ENCODE results near the gene UBAC2.

Gene UBAC2

GRCh38 chr13:99421758-99422585, 221.3 kb downstream of the UBAC2 start:
- no peak for DNase-seq

DNA sequence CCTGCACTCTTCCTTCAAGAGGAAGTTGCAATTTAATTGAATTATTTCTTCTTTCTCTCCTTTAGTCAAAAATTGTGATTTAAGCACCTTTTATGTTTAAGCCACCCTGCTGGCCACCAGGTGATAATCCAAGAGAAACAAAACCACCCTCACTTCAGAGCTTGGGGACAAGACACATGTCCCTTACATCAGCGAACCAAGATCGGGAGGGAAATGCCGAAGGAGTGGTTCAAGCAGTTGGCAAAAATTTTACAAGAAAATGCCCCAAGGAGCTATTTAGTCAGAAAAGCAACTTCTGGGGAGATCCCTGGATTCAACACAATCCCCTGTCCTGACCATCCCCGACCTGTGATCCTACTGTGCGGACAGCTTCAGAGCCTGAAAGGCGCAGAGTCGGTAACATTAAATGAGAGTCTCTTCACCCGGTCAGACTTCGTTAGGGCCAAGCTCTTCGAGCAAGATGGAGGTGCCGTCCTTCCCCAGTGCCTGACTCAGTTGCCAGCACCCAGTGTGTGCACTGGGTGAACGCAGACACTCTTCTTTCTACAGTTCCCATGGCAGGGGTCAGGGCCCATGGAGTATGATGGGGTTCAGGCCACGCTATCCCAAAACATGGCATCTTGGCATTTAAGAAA, 222.0 kb downstream of the UBAC2 start:
- DNase-seq, result no peak

DNA sequence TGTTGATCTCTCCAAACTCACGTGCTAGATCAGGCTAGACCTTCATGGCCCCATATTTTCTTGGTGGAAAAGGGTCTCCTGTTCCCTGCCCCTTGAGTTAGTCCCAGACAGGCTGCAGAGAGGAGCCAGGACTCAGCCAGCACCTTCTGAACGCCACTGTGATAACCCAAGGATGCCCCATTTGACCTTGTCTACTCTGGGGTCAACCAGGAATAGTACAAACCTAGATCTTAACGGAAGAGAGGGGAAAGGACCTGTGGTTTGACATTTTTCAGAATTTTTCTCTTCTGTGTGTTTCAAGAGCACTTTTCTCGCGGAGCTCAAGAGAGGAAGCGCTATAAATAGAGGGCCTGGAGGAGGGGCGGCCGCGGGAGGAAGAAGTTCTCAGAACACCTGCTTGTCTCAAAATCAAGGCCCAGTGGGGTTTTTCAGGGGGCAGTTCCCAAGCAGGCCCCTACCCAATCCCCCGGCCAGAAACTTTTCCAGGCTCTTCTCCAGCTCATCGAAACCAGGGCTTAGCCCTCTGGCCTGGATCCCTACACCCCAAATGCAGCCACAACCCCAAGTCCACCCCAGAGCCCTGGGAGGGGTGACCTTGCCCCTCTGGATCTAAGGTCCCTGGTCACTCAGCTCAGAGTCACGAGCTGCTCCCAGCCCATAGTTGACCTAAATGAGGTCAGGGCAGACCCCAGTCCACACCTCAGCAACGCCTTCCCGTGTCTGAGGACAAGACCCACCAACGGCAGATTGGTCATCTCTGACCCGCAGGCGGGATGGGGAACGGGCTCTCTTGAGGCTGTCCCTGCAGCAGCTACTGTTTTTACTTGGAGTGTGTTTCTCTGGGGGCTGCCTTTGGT, 225.1 kb downstream of the UBAC2 start:
- no peak for DNase-seq

DNA sequence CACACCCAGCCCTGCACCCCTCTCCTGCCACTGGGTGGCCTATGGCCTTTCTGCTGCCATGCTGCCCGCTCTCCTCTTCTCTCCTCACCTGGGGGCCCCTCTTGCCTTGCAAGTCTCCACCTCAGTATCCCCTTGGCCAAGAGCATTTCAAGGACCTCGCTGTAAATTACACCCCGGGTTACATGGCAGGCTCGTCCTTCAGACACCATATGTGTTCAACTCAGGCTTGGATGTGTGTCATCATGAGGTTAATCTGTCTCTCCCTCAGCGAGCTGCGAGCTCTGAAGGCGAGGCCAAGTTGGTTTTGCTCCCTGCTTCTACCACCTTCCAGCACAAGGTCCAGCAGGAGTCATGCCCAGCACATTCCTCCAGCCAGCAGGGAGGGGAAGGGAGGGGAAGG, 225.8 kb downstream of the UBAC2 start:
- no peak for DNase-seq

DNA sequence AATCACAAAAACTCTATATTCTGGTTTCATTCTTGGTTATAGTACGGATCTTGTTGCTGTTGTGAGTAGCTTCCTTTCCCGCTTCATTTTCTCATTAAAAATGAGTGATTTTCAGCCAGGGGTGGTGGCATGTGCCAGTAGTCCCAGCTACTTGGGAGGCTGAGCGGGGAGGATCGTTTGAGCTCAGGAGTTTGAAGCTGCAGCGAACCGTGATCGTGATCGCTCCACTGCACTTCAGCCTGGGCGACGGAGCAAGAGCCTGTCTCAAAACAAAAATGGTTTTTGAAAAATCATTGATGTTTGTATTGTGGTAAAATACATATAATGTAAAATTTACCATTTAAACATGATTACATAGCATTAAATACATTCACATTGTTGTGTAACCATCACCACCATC, 229.0 kb downstream of the UBAC2 start:
- no peak for DNase-seq

GRCh38 chr13:99431927-99432608, 231.4 kb downstream of the UBAC2 start:
- no peak for DNase-seq

DNA sequence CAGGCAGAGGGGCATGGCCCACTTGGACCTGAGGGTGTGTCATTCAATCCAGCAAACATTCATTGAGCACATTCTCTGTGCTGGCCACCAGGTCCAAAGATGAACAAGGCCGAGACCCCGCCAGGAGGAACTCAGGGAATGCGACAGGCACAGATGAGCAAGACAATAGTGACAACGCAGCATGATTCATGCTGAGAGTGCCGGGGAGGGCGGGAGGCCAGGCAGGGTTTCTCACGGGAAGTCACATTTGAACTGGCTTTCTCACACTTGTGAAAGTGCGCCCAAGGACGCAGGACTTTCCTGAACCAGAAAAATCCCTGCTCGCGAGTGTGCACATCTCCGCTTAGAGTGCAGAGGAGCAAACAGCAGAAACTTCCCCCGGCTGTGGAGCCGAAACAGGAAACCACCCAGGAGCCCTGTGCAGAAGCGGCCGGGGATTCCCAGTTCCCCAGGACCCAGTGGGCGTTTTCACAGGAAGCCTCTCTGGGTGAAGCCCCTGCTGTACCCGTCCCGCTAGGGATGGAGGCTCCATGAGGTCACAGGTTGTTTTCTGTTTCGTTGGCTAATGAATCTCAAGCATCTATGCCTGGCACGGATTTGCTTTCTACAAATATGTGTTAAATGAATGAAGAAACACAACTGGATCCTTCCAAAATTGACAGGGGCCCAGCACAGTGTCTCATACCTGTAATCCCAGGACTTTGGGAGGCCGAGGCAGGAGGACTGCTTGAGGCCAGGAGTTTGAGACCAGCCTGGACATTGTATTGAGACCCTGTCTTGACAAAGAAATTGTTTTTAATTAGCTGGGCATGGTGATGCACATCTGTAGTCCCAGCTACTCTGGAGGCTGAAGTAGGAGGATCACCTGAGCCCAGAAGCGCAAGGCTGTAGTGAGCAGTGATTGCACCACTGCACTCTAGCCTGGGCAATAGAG, 232.2 kb downstream of the UBAC2 start:
- DNase-seq, result peak; percentile 72

DNA sequence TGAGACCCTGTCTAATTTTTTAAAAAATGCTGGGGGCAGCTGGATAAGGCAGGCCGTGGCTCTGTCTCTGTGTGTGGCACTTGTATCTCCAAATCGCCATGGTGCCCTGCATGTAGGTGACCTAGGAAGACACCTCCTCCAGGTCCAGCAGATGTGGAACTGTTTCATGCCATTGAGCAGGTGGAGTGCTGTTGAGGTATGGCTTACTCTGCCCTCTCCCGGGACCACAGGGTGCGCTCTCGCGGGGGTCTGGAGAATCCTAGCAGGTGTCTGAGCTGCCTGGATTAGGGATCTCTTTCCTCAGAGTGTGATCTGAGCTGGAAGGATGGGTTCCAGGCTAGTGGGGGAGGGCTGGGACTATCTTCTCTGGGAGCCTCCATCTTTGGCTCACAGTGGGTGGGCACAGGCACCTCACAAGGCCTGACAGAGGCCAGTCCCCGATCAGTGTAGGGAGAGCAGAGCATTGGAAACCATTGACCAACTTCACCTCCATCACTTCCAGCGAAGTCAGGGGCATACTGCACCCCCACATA, 233.0 kb downstream of the UBAC2 start:
- no peak for DNase-seq

DNA sequence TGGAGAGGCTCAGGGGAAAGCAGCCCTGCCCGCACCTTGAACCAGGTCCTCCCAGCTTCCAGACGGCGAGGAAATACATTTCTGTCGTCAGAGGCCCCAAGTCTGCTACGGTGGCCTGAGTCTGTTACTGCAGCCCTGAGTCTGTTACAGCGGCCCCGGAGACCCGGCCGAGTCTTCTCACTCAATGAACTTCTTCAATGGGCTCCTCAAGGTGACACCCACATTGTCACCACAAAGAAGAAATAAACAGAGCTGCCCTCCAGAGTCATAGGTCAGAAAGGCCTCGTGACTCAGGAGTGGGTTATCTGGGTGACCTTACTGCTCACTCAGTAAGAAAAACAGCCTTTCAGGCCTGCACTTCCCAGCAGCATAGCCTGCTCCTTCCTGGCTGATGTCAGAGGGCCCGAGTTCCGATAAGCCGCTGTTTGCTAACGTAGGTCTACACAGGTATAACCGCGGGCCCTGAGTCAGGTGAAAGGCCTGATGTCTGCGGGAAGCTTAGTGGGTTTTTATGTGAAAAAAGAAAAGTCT, 233.7 kb downstream of the UBAC2 start:
- DNase-seq, result no peak

DNA sequence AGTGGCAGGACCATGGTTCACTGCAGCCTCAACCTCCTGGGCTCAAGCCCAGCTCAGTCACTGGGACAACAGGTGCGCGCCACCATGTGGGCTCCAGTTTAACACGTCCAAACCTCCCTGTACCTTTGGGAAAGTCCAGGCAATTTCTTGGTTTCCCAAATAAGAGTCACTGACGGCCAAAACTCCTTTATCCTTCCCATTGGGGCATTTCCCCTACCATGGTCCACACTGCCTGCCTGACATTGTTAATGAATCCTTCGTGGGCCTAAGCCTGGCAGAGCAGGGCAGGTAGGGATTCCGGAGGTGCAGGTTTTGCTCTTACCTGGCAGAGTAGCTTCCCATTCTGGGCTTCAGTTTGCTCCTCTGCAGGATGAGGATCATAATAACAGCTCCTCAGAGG, 234.5 kb downstream of the UBAC2 start:
- DNase-seq, result no peak

- DNase-seq, result no peak
These were observed 235.3 kb downstream of the UBAC2 start for GRCh38 chr13:99435998-99436397.
